Keratinocyte (primary cell): ENCODE measurements around the gene PPP4R2.

Source experiments
- EZH2 ChIP-seq: IDR thresholded peaks from one replicate; pipeline ENCODE4 v1.6.1; 2012; ENCODE audit warnings: inconsistent platforms, mild to moderate bottlenecking, low read length, moderate library complexity
- TF ChIP-seq, protein P1 (sequence below), 3 experiments: IDR thresholded peaks in 1 of 3; conservative IDR thresholded peaks in 1 of 3; optimal IDR thresholded peaks in 1 of 3; 2 replicates in 2 of 3; 3 replicates in 1 of 3; pipeline versions ENCODE3 to v1.5.1; 2011; ENCODE audit warnings: low read length in 3 of 3, mild to moderate bottlenecking in 3 of 3, moderate library complexity in 2 of 3, control low read depth in 1 of 3, inconsistent platforms in 1 of 3; ENCODE audit not compliant: insufficient read depth in 2 of 3; ENCODE audit errors: extremely low read depth in 1 of 3

DNA sequence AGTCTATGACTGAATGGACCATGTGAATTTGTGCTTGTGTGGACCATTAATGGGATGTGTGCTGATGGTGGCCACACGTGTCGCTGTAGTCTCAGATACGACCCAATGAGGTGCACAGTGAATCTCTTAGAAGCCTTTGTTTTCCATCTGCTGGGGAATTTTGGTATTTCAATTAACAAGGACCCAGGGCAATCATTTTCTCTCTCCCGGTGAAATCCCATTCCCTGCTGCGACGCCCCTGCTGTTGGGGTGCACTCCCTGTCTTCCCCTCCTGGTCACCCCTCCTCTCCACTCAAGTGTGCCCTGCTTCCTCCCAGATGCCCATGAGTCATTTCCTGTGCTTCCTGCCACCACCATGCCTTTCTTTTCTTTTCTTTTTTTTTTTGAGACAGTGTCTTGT is 97.5 kb downstream of the PPP4R2 start:
- TF ChIP-seq, protein P1, sequence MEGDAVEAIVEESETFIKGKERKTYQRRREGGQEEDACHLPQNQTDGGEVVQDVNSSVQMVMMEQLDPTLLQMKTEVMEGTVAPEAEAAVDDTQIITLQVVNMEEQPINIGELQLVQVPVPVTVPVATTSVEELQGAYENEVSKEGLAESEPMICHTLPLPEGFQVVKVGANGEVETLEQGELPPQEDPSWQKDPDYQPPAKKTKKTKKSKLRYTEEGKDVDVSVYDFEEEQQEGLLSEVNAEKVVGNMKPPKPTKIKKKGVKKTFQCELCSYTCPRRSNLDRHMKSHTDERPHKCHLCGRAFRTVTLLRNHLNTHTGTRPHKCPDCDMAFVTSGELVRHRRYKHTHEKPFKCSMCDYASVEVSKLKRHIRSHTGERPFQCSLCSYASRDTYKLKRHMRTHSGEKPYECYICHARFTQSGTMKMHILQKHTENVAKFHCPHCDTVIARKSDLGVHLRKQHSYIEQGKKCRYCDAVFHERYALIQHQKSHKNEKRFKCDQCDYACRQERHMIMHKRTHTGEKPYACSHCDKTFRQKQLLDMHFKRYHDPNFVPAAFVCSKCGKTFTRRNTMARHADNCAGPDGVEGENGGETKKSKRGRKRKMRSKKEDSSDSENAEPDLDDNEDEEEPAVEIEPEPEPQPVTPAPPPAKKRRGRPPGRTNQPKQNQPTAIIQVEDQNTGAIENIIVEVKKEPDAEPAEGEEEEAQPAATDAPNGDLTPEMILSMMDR (optimal IDR thresholded peaks at IDR 0.05 in 1 of 3, IDR thresholded peaks at IDR 0.05 in 1 of 3, conservative IDR thresholded peaks at IDR 0.05 in 1 of 3; ENCODE audit: extremely low read depth in 1 of 3, insufficient read depth in 2 of 3, low read length in 3 of 3), result peak in 1 of 3 experiments; percentile 15
- TF ChIP-seq EZH2, result no peak
